ENCODE measurements around the gene SHROOM1. TPM values are rescaled to one million over a fixed set of nuclear protein-coding genes. Genes with fewer than 3 reads are reported as not detected.

SHROOM1 gene
- total RNA-seq, 6 donors from 2014 or later, result 7.7 to 27.6 (median 20.0) TPM

GRCh38 chr5:132785864-132786263, 44.6 kb downstream of the SHROOM1 start:
- ATAC-seq (ENCODE audit: low FRiP score in 2 of 2), result no peak
- no peaks in the 10 kb centered on the region for H3K27me3 ChIP-seq
- WGBS, 2 donors, result 93 to 97% methylated on average over 4 of the region's 4 CpGs
- DNase-seq, result no peak
- no peak for TF ChIP-seq POLR2AphosphoS5 (IDR thresholded peaks at IDR 0.05)
- TF ChIP-seq CTCF (IDR thresholded peaks at IDR 0.05), result no peak
- TF ChIP-seq EP300 (IDR thresholded peaks at IDR 0.05), result no peak
- TF ChIP-seq POLR2A (IDR thresholded peaks at IDR 0.05), result no peak
- no peak overlapping the region for H3K27ac ChIP-seq
- H3K36me3 ChIP-seq, result no peaks in the 10 kb centered on the region
- no peak overlapping the region for H3K4me3 ChIP-seq
- H3K9me3 ChIP-seq, result no peaks in the 10 kb centered on the region
- no peaks in the 10 kb centered on the region for H3K4me1 ChIP-seq

DNA sequence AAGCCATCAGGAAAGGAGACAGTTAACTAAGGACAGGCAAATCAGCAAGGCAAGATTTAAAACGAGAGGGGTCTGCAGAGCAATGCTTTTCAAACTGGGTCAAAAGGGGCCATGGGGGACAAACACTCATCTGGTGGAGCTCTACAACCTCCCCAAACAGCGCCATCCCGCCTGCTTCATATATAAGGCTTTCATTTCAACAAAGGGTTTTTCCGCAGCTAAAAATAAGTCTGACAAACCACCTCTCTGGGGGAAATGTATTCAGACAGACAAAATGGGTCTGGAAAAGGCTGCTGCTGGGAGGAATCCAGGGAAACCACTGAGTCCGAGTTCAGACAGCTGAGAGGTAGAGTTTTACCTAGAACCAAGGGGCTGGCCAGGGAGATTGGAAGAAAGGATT, 45.1 kb downstream of the SHROOM1 start:
- Histone ChIP-seq H3K4me3 (no peak overlapping the region), H3K27ac (no peak overlapping the region), H3K9me3 (no peaks in the 10 kb centered on the region), H3K4me1 (no peaks in the 10 kb centered on the region), H3K36me3 (no peaks in the 10 kb centered on the region), H3K27me3 (no peaks in the 10 kb centered on the region)
- DNase-seq (no peak), ATAC-seq (ENCODE audit: low FRiP score in 2 of 2) (no peak)
- 75 to 81% methylated on average over 5 of the region's 5 CpGs for WGBS, 2 donors
- TF ChIP-seq POLR2A (IDR thresholded peaks at IDR 0.05) (no peak), EP300 (IDR thresholded peaks at IDR 0.05) (no peak), POLR2AphosphoS5 (IDR thresholded peaks at IDR 0.05) (no peak), CTCF (IDR thresholded peaks at IDR 0.05) (no peak)

DNA sequence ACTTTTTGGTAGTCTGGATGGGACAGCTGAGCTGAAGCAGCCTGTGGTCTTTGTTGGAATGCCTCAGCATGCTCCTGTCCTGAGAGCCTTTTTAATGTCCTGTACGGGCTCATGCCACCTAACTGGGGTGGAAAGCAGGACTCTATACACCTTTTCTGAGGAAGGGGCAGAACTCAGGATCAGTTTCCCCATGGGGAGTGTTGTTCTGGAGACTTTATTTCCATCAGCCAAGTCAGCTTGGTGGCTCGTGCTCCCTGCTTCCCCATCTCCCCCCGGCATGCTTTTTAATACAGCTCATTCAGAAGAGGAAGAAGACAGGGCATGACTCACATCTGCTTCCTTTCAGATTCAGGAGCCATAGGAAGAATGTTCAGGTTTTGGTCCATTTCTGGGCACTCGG, 48.3 kb downstream of the SHROOM1 start:
- ATAC-seq (ENCODE audit: low FRiP score in 2 of 2) (peak in 1 of 2 donors; percentile 38), DNase-seq (no peak)
- H3K27ac ChIP-seq, result no peak overlapping the region
- TF ChIP-seq POLR2AphosphoS5 (IDR thresholded peaks at IDR 0.05) (no peak), EP300 (IDR thresholded peaks at IDR 0.05) (no peak)
- WGBS, 2 donors, result 30 to 64% methylated on average over 2 to 4 of the region's 4 CpGs
- H3K4me3 ChIP-seq, result no peak overlapping the region
- no peaks in the 10 kb centered on the region for H3K36me3 ChIP-seq
- no peaks in the 10 kb centered on the region for H3K27me3 ChIP-seq
- H3K4me1 ChIP-seq, result peaks cover 5 to 11% (median 7%) of the 10 kb centered on the region in 4 donors
- no peaks in the 10 kb centered on the region for H3K9me3 ChIP-seq

GRCh38 chr5:132781029-132781428, 49.4 kb downstream of the SHROOM1 start:
- Histone ChIP-seq H3K27me3 (no peaks in the 10 kb centered on the region), H3K36me3 (no peaks in the 10 kb centered on the region), H3K27ac (no peak overlapping the region), H3K9me3 (no peaks in the 10 kb centered on the region), H3K4me1 (peaks cover 10 to 19% (median 12%) of the 10 kb centered on the region in 4 donors), H3K4me3 (no peak overlapping the region)
- no peak for TF ChIP-seq CTCF (IDR thresholded peaks at IDR 0.05)
- TF ChIP-seq EP300 (IDR thresholded peaks at IDR 0.05), result no peak
- TF ChIP-seq POLR2AphosphoS5 (IDR thresholded peaks at IDR 0.05), result no peak
- no peak for TF ChIP-seq POLR2A (IDR thresholded peaks at IDR 0.05)
- no peak for ATAC-seq (ENCODE audit: low FRiP score in 2 of 2)
- no peak for DNase-seq
- whole genome bisulfite sequencing, 2 donors, result 87 to 91% methylated on average over 4 of the region's 4 CpGs

- TF ChIP-seq POLR2A (IDR thresholded peaks at IDR 0.05) (no peak), POLR2AphosphoS5 (IDR thresholded peaks at IDR 0.05) (no peak), CTCF (IDR thresholded peaks at IDR 0.05) (no peak), EP300 (IDR thresholded peaks at IDR 0.05) (no peak)
- H3K27ac ChIP-seq, result no peak overlapping the region
- no peak overlapping the region for H3K4me3 ChIP-seq
- H3K9me3 ChIP-seq, result no peaks in the 10 kb centered on the region
- ATAC-seq (ENCODE audit: low FRiP score in 2 of 2) (no peak), DNase-seq (no peak)
- peaks cover 14 to 23% (median 15%) of the 10 kb centered on the region in 4 donors for H3K4me1 ChIP-seq
- no peaks in the 10 kb centered on the region for H3K36me3 ChIP-seq
- 84 to 89% methylated on average over 1 of the region's 1 CpG for WGBS, 2 donors
- H3K27me3 ChIP-seq, result no peaks in the 10 kb centered on the region
Measured at GRCh38 chr5:132780577-132780976, 49.9 kb downstream of the SHROOM1 start.
